Gastroesophageal sphincter (tissue), 3 donors: ENCODE results near the gene CENPC.

Experiments
- POLR2AphosphoS5 ChIP-seq: sonication (generic); formaldehyde crosslinking; IDR thresholded peaks from one replicate; pipeline ENCODE4 v1.6.1; 2017; ENCODE audit warnings: antibody characterized with exemption
- TF ChIP-seq, protein P1 (sequence below), 4 experiments: fragments of 200-600 bp in 2 of 4; fragments of 450-650 bp in 2 of 4; sonication (generic) in 1 of 4; IDR thresholded peaks; one replicate each; pipeline ENCODE4 v1.5.1; 2017 to 2019; ENCODE audit warnings: antibody characterized with exemption in 4 of 4, mild to moderate bottlenecking in 2 of 4, moderate library complexity in 2 of 4

DNA sequence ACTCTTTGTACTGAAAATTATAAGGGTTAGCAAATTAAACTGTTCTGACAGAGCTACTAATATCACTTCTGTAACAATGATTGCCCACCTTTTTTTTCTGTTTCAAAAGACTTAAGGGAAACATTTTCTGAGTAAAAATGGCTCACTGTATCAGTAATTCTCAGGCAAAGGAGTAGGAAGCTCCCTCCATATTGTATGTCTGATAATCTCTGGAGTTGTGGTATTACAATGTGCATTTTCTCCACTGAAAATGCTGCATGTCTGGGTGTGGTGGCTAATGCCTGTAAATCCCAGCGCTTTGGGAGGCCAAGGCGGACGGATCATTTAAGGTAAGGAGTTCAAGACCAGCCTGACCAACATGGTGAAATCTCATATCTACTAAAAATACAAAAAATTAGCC, 8.8 kb upstream of the CENPC start:
- TF ChIP-seq, protein P1, sequence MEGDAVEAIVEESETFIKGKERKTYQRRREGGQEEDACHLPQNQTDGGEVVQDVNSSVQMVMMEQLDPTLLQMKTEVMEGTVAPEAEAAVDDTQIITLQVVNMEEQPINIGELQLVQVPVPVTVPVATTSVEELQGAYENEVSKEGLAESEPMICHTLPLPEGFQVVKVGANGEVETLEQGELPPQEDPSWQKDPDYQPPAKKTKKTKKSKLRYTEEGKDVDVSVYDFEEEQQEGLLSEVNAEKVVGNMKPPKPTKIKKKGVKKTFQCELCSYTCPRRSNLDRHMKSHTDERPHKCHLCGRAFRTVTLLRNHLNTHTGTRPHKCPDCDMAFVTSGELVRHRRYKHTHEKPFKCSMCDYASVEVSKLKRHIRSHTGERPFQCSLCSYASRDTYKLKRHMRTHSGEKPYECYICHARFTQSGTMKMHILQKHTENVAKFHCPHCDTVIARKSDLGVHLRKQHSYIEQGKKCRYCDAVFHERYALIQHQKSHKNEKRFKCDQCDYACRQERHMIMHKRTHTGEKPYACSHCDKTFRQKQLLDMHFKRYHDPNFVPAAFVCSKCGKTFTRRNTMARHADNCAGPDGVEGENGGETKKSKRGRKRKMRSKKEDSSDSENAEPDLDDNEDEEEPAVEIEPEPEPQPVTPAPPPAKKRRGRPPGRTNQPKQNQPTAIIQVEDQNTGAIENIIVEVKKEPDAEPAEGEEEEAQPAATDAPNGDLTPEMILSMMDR (IDR thresholded peaks at IDR 0.05), result no peak
- no peak for TF ChIP-seq POLR2AphosphoS5
